ENCODE results near the gene SCPEP1.
"Not testable (repeated sequence)": the region's sequence is repeated elsewhere in the genome, so short reads cannot be mapped to it uniquely, and the experiment has no call there.

Gene SCPEP1

DNA sequence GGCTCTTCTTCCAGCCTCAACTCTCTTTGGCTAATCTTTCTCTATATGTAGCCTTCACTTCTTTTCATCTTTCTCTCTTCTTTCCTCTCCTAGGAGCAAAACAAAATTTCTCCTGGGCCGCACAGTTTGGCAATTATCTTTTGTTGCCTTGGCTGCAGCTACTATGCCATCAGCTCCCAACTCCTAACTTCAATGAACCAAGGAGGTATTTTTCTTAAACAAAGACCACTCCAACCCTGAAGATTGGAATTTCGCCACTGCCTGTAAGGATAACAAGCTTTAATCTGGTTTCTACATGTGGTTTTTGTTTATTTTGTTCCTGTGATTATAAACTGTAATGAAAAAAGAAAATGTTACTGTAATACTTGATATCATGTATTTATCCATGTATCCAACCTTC, 2.3 kb upstream of the SCPEP1 start:
- TF ChIP-seq, protein P1, sequence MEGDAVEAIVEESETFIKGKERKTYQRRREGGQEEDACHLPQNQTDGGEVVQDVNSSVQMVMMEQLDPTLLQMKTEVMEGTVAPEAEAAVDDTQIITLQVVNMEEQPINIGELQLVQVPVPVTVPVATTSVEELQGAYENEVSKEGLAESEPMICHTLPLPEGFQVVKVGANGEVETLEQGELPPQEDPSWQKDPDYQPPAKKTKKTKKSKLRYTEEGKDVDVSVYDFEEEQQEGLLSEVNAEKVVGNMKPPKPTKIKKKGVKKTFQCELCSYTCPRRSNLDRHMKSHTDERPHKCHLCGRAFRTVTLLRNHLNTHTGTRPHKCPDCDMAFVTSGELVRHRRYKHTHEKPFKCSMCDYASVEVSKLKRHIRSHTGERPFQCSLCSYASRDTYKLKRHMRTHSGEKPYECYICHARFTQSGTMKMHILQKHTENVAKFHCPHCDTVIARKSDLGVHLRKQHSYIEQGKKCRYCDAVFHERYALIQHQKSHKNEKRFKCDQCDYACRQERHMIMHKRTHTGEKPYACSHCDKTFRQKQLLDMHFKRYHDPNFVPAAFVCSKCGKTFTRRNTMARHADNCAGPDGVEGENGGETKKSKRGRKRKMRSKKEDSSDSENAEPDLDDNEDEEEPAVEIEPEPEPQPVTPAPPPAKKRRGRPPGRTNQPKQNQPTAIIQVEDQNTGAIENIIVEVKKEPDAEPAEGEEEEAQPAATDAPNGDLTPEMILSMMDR (IDR thresholded peaks at IDR 0.05; ENCODE audit: poor library complexity, severe bottlenecking): no peak
- Histone ChIP-seq H3K9me3 (ENCODE audit: severe bottlenecking) (no peaks in the 10 kb centered on the region), H3K36me3 (ENCODE audit: low read depth) (no peaks in the 10 kb centered on the region), H3K4me1 (ENCODE audit: insufficient read depth, poor library complexity, severe bottlenecking) (peaks cover 23% of the 10 kb centered on the region), H3K27ac (ENCODE audit: poor library complexity, severe bottlenecking) (no peak overlapping the region), H3K27me3 (ENCODE audit: insufficient read depth, poor library complexity, severe bottlenecking) (no peaks in the 10 kb centered on the region), H3K4me3 (ENCODE audit: severe bottlenecking) (no peak overlapping the region)
- ATAC-seq (ENCODE audit: low read depth) (no peak), DNase-seq (ENCODE audit: low spot score) (no peak)

DNA sequence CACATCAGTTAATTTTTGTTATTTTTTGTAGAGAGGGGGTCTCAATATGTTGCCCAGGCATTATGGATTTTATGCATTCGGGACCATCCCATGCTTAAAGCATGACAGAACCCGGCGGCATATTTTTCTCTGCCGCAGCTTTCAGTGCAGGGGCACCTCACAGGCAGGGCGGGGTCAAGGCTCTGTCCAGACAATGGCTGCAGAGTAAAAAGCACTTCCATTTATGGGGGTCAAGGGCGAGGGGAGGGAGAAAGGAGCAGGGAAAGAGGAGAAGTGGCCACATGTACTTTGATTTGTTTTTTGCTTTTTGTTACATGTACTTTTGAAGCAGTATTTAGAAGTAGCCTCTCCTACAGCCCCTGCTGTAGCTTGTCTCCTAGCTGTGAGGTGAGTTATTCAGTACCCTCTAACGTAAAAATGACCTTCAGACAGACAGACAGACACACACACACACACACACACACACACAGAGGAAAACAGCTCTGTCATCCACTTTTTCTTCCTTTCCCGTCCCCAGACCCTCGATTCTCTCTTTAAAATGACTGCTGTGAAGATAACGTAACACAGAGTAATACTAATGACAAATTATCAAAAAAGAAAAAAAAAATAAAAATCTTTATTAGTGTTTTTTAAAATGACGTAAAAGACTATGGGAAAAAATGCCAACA, 856 bp upstream of the SCPEP1 start:
- peak overlapping the region; percentile 48 for H3K4me3 ChIP-seq (ENCODE audit: severe bottlenecking)

DNA sequence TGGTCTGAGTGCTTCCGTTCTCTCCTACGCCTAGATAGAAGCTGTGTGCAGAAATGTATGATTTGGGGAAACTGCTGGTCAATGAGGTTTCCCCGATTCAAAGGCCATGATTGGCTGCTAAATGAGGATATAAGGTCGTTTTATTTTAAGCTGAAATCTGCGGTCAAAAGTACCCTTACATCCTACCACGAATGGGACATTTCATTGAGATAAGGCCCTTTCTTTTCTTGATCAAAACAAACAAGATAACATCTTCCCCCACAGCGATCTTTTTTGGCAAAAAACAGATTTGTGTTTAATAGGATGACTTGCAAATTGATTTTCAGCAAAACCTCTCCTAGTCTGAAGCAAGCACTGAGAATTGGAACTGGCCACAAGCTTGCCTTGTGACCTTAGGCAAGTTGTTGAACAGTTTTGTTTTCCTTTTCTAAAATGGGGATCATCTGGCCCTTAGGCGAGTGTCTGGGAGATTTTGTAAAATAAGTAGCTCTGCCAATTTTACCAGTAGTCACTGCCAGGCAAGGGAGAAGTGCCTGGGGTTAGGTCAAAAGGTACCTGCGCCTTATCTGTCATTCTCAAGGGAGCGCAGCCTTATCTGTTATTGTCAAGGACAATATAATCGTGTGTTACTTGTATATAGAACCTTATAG, 635 bp downstream of the SCPEP1 start:
- H3K27ac ChIP-seq (ENCODE audit: poor library complexity, severe bottlenecking): no peak overlapping the region
- no peak for ATAC-seq (ENCODE audit: low read depth)
- TF ChIP-seq, protein P1 (IDR thresholded peaks at IDR 0.05; ENCODE audit: poor library complexity, severe bottlenecking): no peak
- 0 out of 2 replicates have a peak, but pooled peaks cover 5% of the 10 kb centered on the region for H3K36me3 ChIP-seq (ENCODE audit: low read depth)
- no peaks in the 10 kb centered on the region for H3K27me3 ChIP-seq (ENCODE audit: insufficient read depth, poor library complexity, severe bottlenecking)
- H3K9me3 ChIP-seq (ENCODE audit: severe bottlenecking): no peaks in the 10 kb centered on the region
- DNase-seq (ENCODE audit: low spot score): no peak
- H3K4me3 ChIP-seq (ENCODE audit: severe bottlenecking): peak overlapping the region; percentile 48
- H3K4me1 ChIP-seq (ENCODE audit: insufficient read depth, poor library complexity, severe bottlenecking): peaks cover 30% of the 10 kb centered on the region

More for the DNA sequence above, 856 bp upstream of the SCPEP1 start:
- TF ChIP-seq, protein P1 (IDR thresholded peaks at IDR 0.05; ENCODE audit: poor library complexity, severe bottlenecking): no peak
- Histone ChIP-seq H3K36me3 (ENCODE audit: low read depth) (0 out of 2 replicates have a peak, but pooled peaks cover 5% of the 10 kb centered on the region), H3K4me1 (ENCODE audit: insufficient read depth, poor library complexity, severe bottlenecking) (peaks cover 26% of the 10 kb centered on the region), H3K27ac (ENCODE audit: poor library complexity, severe bottlenecking) (no peak overlapping the region), H3K9me3 (ENCODE audit: severe bottlenecking) (no peaks in the 10 kb centered on the region), H3K27me3 (ENCODE audit: insufficient read depth, poor library complexity, severe bottlenecking) (no peaks in the 10 kb centered on the region)
- no peak for DNase-seq (ENCODE audit: low spot score)
- no peak for ATAC-seq (ENCODE audit: low read depth)

DNA sequence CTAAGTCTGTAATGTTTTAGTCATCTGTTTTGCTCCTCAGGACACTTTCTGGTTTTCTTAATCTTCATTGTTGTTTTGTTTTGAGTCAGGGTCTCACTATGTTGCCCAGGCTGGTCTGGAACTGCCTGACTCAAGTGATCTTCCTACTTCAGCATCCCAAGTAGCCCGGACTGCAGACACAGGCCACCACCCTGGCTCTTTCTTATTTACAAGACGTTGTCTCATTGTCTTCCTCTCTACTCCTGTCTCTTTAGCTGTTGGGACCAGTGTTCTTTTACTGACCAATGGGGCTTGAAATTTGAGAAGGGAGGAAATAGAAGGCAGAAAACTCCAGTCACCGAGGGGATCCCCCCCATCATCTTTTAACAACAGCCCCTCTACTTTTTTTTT, 1.2 kb downstream of the SCPEP1 start:
- H3K27me3 ChIP-seq (ENCODE audit: insufficient read depth, poor library complexity, severe bottlenecking): no peaks in the 10 kb centered on the region
- peaks cover 27% of the 10 kb centered on the region for H3K4me1 ChIP-seq (ENCODE audit: insufficient read depth, poor library complexity, severe bottlenecking)
- no peak for ATAC-seq (ENCODE audit: low read depth)
- H3K27ac ChIP-seq (ENCODE audit: poor library complexity, severe bottlenecking): no peak overlapping the region
- H3K36me3 ChIP-seq (ENCODE audit: low read depth): 0 out of 2 replicates have a peak, but pooled peaks cover 5% of the 10 kb centered on the region
- TF ChIP-seq, protein P1 (IDR thresholded peaks at IDR 0.05; ENCODE audit: poor library complexity, severe bottlenecking): no peak
- H3K4me3 ChIP-seq (ENCODE audit: severe bottlenecking): no peak overlapping the region
- H3K9me3 ChIP-seq (ENCODE audit: severe bottlenecking): no peaks in the 10 kb centered on the region
- no peak for DNase-seq (ENCODE audit: low spot score)

DNA sequence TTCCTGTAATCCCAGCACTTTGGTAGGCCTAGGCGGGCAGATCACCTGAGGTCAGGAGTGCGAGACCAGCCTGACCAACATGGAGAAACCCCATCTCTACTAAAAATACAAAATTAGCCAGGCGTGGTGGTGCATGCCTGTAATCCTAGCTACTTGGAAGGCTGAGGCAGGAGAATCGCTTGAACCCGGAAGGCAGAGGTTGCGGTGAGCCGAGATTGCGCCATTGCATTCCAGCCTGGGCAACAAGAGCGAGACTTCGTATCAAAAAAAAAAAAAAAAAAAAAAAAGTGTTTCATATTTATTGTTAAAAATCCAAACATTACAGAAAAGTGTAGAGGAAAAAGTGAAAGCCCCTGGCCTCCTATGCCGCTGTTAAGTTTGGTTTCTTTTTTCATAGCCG, 2.6 kb downstream of the SCPEP1 start:
- H3K36me3 ChIP-seq (ENCODE audit: low read depth); H3K9me3 ChIP-seq (ENCODE audit: severe bottlenecking); H3K4me3 ChIP-seq (ENCODE audit: severe bottlenecking); H3K27me3 ChIP-seq (ENCODE audit: insufficient read depth, poor library complexity, severe bottlenecking); ATAC-seq (ENCODE audit: low read depth); DNase-seq (ENCODE audit: low spot score): not testable (repeated sequence)
- Histone ChIP-seq H3K27ac (ENCODE audit: poor library complexity, severe bottlenecking) (peak overlapping the region; percentile 3), H3K4me1 (ENCODE audit: insufficient read depth, poor library complexity, severe bottlenecking) (peaks cover 27% of the 10 kb centered on the region)
